Measurements from ENCODE around the gene CKLF. TPM values are rescaled to one million over a fixed set of nuclear protein-coding genes. Genes with fewer than 3 reads are reported as not detected.

CKLF gene
- total RNA-seq, 1 experiment from 2014 or later: 21.0 TPM

DNA sequence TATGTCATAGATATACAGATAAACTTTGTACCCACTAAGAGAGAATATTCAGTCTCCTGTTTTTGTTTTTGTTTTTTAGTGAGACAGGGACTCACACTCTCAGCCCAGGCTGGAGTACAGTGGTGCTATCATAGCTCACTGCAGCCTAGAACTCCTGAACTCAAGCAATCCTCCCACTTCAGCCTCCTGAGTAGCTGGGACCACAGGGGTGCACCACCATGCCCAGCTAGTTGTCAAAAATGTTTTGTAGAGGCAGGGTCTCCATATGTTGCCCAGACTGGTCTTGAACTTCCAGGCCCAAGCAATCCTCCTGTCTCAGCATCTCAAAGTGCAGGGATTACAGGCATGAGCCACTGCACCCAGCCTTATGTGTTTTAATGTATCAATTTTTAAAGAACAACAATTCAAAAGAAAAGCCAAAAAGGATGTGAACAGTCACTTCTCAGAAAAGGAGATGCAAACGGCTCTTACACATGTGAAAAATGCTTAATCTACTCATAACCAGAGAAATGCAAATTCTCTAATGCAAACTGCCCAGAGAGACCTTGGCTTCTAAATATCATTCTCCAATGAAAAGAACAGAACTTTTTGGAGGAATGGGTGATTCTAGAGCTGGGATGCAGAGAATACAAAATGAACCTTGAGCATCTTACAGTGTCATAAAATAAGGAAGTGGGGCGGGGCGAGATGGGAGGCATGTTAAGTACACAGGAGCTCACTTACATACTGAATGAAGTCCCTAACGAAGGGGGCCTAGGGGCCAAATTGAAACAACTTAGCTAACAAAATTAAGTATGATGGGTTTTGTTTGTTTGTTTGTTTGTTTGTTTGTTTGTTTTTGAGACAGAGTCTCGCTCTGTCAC, 44.8 kb downstream of the CKLF start:
- H3K4me3 Mint-ChIP-seq: no peak overlapping the region
- ChIA-PET POLR2A (interaction anchor here (0.6 kb wide), 1 partner anchor 1012 kb away, joined by 6 read pairs; no protein-coding TSS in a partner anchor), CTCF (interaction anchor here (1.0 to 3.4 kb wide), 3 partner anchors 8 to 54 kb away, joined by 3 to 14 read pairs (median 5); no protein-coding TSS in a partner anchor)
- H3K4me1 Mint-ChIP-seq: no peaks in the 10 kb centered on the region; the same call in 1 of the 2 replicates
- DNase-seq (ENCODE audit: low spot score) (no peak), ATAC-seq (no peak)
- H3K27me3 Mint-ChIP-seq (ENCODE audit: low read depth): peaks cover 3% of the 10 kb centered on the region; the same call in 1 of the 2 replicates
- TF ChIP-seq, protein P1, sequence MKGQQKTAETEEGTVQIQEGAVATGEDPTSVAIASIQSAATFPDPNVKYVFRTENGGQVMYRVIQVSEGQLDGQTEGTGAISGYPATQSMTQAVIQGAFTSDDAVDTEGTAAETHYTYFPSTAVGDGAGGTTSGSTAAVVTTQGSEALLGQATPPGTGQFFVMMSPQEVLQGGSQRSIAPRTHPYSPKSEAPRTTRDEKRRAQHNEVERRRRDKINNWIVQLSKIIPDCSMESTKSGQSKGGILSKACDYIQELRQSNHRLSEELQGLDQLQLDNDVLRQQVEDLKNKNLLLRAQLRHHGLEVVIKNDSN (CRISPR knock-in tag; IDR thresholded peaks at IDR 0.05): no peak
- TF ChIP-seq NFYB (CRISPR knock-in tag; conservative IDR thresholded peaks at IDR 0.05; ENCODE audit: low read depth) (no peak), MXD4 (CRISPR knock-in tag; IDR thresholded peaks at IDR 0.05; ENCODE audit: borderline replicate concordance) (no peak), ZNF138 (CRISPR knock-in tag; conservative IDR thresholded peaks at IDR 0.05) (no peak), CTCF (IDR thresholded peaks at IDR 0.05) (no peak), MYBL2 (CRISPR knock-in tag; IDR thresholded peaks at IDR 0.05) (no peak), TP53 (CRISPR knock-in tag; IDR thresholded peaks at IDR 0.05) (no peak), ZNF232 (CRISPR knock-in tag; IDR thresholded peaks at IDR 0.05) (no peak), PRRX2 (CRISPR knock-in tag; IDR thresholded peaks at IDR 0.05) (no peak), CREM (CRISPR knock-in tag; IDR thresholded peaks at IDR 0.05) (no peak), FOXP4 (CRISPR knock-in tag; IDR thresholded peaks at IDR 0.05) (no peak), SMAD3 (CRISPR knock-in tag; IDR thresholded peaks at IDR 0.05; ENCODE audit: borderline replicate concordance) (no peak), JUN (CRISPR knock-in tag; IDR thresholded peaks at IDR 0.05) (no peak), ATF2 (CRISPR knock-in tag; IDR thresholded peaks at IDR 0.05; ENCODE audit: borderline replicate concordance, low read depth) (no peak), NFATC4 (CRISPR knock-in tag; IDR thresholded peaks at IDR 0.05) (no peak), OVOL2 (CRISPR knock-in tag; IDR thresholded peaks at IDR 0.05; ENCODE audit: borderline replicate concordance) (no peak), ZSCAN18 (CRISPR knock-in tag; IDR thresholded peaks at IDR 0.05) (no peak), SP1 (CRISPR knock-in tag; conservative IDR thresholded peaks at IDR 0.05) (no peak), ZNF425 (CRISPR knock-in tag; conservative IDR thresholded peaks at IDR 0.05) (no peak)
- TF ChIP-seq, protein P2, sequence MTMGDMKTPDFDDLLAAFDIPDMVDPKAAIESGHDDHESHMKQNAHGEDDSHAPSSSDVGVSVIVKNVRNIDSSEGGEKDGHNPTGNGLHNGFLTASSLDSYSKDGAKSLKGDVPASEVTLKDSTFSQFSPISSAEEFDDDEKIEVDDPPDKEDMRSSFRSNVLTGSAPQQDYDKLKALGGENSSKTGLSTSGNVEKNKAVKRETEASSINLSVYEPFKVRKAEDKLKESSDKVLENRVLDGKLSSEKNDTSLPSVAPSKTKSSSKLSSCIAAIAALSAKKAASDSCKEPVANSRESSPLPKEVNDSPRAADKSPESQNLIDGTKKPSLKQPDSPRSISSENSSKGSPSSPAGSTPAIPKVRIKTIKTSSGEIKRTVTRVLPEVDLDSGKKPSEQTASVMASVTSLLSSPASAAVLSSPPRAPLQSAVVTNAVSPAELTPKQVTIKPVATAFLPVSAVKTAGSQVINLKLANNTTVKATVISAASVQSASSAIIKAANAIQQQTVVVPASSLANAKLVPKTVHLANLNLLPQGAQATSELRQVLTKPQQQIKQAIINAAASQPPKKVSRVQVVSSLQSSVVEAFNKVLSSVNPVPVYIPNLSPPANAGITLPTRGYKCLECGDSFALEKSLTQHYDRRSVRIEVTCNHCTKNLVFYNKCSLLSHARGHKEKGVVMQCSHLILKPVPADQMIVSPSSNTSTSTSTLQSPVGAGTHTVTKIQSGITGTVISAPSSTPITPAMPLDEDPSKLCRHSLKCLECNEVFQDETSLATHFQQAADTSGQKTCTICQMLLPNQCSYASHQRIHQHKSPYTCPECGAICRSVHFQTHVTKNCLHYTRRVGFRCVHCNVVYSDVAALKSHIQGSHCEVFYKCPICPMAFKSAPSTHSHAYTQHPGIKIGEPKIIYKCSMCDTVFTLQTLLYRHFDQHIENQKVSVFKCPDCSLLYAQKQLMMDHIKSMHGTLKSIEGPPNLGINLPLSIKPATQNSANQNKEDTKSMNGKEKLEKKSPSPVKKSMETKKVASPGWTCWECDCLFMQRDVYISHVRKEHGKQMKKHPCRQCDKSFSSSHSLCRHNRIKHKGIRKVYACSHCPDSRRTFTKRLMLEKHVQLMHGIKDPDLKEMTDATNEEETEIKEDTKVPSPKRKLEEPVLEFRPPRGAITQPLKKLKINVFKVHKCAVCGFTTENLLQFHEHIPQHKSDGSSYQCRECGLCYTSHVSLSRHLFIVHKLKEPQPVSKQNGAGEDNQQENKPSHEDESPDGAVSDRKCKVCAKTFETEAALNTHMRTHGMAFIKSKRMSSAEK (CRISPR knock-in tag; IDR thresholded peaks at IDR 0.05; ENCODE audit: borderline replicate concordance): no peak
- no peaks in the 10 kb centered on the region for H3K36me3 Mint-ChIP-seq
- H3K9me3 Mint-ChIP-seq: no peaks in the 10 kb centered on the region
- H3K27ac Mint-ChIP-seq: no peak overlapping the region

Measured in WTC11 (cell line).